ENCODE measurements around the gene GALNT14. TPM values are rescaled to one million over a fixed set of nuclear protein-coding genes. Genes with fewer than 3 reads are reported as not detected.

GALNT14 gene
- total RNA-seq, 4 donors from 2014 or later, result 3.2 to 6.6 (median 4.7) TPM

DNA sequence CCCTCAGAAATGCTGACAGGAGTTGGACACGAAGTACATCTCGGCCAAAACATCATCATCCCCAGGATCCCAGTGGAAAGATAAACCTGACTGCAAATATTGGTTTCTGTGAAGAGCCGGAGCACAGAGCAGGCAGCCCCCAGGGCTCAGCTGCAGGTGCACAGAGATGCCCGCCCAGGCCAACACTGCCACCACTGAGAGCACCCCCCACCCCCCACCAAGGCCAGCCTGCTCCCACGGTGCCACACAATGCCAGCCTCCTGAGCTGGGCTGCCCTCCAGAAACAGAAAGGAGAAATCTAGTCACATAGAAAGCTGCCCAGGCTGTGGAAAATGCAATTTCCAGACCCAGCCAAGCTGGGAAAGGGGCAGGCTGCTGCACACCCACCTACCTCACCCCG lies 71.7 kb downstream of the GALNT14 start:
- DNase-seq (ENCODE audit: low spot score in 2 of 2), result no peak
- Histone ChIP-seq H3K27ac (no peak overlapping the region), H3K36me3 (no peaks in the 10 kb centered on the region), H3K4me1 (no peaks in the 10 kb centered on the region), H3K4me3 (no peak overlapping the region), H3K27me3 (no peaks in the 10 kb centered on the region), H3K9me3 (no peaks in the 10 kb centered on the region)
- WGBS, result 89% methylated on average over 4 of the region's 6 CpGs
- TF ChIP-seq POLR2A (IDR thresholded peaks at IDR 0.05), result no peak
- TF ChIP-seq EP300 (IDR thresholded peaks at IDR 0.05), result no peak
- TF ChIP-seq POLR2AphosphoS5 (IDR thresholded peaks at IDR 0.05), result no peak
- TF ChIP-seq, protein P1, sequence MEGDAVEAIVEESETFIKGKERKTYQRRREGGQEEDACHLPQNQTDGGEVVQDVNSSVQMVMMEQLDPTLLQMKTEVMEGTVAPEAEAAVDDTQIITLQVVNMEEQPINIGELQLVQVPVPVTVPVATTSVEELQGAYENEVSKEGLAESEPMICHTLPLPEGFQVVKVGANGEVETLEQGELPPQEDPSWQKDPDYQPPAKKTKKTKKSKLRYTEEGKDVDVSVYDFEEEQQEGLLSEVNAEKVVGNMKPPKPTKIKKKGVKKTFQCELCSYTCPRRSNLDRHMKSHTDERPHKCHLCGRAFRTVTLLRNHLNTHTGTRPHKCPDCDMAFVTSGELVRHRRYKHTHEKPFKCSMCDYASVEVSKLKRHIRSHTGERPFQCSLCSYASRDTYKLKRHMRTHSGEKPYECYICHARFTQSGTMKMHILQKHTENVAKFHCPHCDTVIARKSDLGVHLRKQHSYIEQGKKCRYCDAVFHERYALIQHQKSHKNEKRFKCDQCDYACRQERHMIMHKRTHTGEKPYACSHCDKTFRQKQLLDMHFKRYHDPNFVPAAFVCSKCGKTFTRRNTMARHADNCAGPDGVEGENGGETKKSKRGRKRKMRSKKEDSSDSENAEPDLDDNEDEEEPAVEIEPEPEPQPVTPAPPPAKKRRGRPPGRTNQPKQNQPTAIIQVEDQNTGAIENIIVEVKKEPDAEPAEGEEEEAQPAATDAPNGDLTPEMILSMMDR (IDR thresholded peaks at IDR 0.05), result no peak

DNA sequence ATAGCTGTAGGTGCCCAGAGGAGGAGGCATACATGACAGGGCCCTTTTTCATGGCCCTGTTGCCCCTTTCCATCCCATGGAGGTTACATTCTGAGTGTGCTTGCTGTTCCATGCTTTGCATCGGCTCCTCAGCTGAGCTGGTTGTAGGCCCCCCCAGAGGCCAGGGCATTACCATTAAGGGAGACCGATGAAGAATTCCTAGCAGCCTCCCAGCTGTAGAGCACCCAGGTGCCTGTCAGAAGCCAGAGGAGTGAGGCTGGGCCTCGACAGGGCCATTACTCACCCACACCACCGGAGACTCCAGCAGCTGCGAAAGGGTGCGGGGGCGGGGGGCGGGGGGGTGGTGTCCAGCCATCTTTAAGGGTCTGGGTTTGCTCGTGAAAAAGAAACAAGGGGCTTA lies 72.2 kb downstream of the GALNT14 start:
- 80% methylated on average over 9 of the region's 9 CpGs for WGBS
- no peak overlapping the region for H3K27ac ChIP-seq
- H3K4me3 ChIP-seq, result no peak overlapping the region
- TF ChIP-seq, protein P1 (IDR thresholded peaks at IDR 0.05), result no peak
- TF ChIP-seq POLR2A (IDR thresholded peaks at IDR 0.05) (no peak), EP300 (IDR thresholded peaks at IDR 0.05) (no peak), POLR2AphosphoS5 (IDR thresholded peaks at IDR 0.05) (no peak)
- no peaks in the 10 kb centered on the region for H3K27me3 ChIP-seq
- no peaks in the 10 kb centered on the region for H3K36me3 ChIP-seq
- H3K4me1 ChIP-seq, result no peaks in the 10 kb centered on the region
- no peaks in the 10 kb centered on the region for H3K9me3 ChIP-seq
- DNase-seq (ENCODE audit: low spot score in 2 of 2), result no peak

DNA sequence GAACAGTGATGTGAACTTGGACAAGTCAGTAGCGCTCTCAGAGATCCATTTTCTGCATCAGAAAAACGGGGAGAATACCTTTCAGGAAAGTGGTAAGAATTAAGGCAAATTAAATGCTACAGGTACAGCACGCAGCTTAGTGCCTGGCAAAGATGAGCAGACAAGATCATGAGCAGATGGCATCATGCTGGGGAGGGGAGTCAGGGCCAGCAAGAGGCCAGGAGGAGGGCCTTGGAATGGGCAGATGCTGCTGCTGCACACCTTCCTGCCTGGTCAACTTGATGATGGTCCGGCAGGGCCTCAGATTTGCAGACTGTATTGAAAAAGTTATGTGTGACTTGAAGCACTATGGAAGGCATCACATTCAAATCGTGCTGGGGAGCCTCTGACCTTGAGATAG lies 72.9 kb downstream of the GALNT14 start:
- Histone ChIP-seq H3K4me1 (no peaks in the 10 kb centered on the region), H3K4me3 (no peak overlapping the region), H3K27me3 (no peaks in the 10 kb centered on the region), H3K27ac (no peak overlapping the region), H3K36me3 (no peaks in the 10 kb centered on the region), H3K9me3 (no peaks in the 10 kb centered on the region)
- 76% methylated on average over 5 of the region's 5 CpGs for WGBS
- DNase-seq (ENCODE audit: low spot score in 2 of 2), result no peak
- TF ChIP-seq, protein P1 (IDR thresholded peaks at IDR 0.05), result no peak
- no peak for TF ChIP-seq POLR2A (IDR thresholded peaks at IDR 0.05)

DNA sequence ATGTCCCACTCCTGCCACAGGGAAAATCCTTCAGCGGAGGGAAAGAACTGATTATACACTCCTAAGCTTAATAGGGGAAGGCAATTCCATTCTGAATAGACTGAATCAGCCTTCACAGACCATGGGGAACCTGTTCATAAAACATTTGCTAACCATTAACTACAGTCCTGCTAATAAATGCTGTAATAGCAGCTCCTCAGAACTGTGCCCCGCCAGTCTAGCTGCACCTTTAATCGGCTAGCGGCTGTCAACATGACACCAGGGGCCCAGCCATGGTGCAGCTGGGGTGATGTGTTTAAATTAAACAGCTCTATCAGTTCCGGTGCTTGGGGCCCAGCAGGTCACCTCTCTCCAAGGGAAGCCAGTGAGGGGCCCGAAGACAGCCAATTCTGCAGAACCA lies 77.8 kb downstream of the GALNT14 start:
- H3K36me3 ChIP-seq, result no peaks in the 10 kb centered on the region
- no peak overlapping the region for H3K4me3 ChIP-seq
- no peaks in the 10 kb centered on the region for H3K9me3 ChIP-seq
- WGBS, result 91% methylated on average over 5 of the region's 6 CpGs
- H3K27me3 ChIP-seq, result no peaks in the 10 kb centered on the region
- no peaks in the 10 kb centered on the region for H3K4me1 ChIP-seq
- TF ChIP-seq POLR2A (IDR thresholded peaks at IDR 0.05) (no peak), POLR2AphosphoS5 (IDR thresholded peaks at IDR 0.05) (no peak), EP300 (IDR thresholded peaks at IDR 0.05) (no peak)
- TF ChIP-seq, protein P1 (IDR thresholded peaks at IDR 0.05), result no peak
- no peak overlapping the region for H3K27ac ChIP-seq
- peak in 1 of 2 donors; percentile 41 for DNase-seq (ENCODE audit: low spot score in 2 of 2)

DNA sequence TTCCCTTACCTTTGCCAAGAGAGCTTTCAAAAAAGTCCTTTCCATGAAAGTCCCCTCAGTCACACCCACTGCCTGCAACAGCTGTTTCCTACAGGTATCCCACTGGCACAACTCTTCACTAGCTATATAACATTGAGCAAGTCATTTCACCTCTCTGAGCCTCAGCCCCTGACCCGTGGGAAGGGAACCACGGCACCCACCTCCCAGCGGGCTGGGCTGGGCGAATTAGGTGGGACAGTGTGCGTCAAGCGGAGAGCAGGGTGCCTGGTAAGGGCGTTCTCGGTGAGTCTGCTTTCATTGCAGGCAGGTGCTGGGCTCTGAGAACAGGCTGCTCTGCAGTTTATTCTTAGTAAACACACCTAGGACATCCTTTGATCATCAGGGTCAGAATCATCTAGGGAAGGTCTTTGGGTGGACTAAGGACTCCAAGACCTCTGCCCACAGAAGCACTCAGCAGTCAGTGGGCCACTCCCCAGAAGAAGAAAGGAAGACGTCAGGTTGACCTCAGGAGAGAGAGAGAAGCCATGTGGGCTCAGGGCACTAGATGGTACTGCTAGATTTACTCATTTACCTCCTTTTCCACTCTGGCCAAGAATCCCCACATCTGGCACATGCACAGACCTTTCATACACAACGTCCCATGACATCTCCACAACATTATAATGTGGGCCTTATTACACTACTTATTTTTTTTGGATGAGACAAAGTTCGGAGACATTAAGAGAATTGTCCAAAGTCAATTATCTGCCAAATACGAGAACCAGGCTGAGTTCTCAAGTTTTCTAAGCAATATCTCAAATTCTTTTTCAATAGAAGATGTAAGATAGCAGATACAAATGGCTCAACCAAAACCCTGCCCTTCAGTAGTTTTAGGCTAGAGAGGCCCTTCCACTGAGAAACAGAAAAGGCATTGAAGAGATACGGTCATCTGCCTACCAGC lies 79.9 kb downstream of the GALNT14 start:
- Histone ChIP-seq H3K4me1 (no peaks in the 10 kb centered on the region), H3K27ac (no peak overlapping the region), H3K36me3 (no peaks in the 10 kb centered on the region), H3K4me3 (no peak overlapping the region), H3K9me3 (no peaks in the 10 kb centered on the region), H3K27me3 (no peaks in the 10 kb centered on the region)
- WGBS, result 83% methylated on average over 11 of the region's 13 CpGs
- TF ChIP-seq, protein P1 (IDR thresholded peaks at IDR 0.05), result no peak
- TF ChIP-seq POLR2A (IDR thresholded peaks at IDR 0.05), result no peak
- TF ChIP-seq POLR2AphosphoS5 (IDR thresholded peaks at IDR 0.05), result no peak
- no peak for TF ChIP-seq EP300 (IDR thresholded peaks at IDR 0.05)
- DNase-seq (ENCODE audit: low spot score in 2 of 2), result no peak

Measured in suprapubic skin (tissue), 4 donors.